GM19452 (cell line): ENCODE data around the gene KCNA10.
"Not testable (repeated sequence)": the region's sequence is repeated elsewhere in the genome, so short reads cannot be mapped to it uniquely, and the experiment has no call there.

Experiments
- ATAC-seq: cut with Tn5 transposase; IDR thresholded peaks from one replicate; pipeline ENCODE4 v1.9.1; 2021; ENCODE audit not compliant: unreplicated experiment

Gene KCNA10

DNA sequence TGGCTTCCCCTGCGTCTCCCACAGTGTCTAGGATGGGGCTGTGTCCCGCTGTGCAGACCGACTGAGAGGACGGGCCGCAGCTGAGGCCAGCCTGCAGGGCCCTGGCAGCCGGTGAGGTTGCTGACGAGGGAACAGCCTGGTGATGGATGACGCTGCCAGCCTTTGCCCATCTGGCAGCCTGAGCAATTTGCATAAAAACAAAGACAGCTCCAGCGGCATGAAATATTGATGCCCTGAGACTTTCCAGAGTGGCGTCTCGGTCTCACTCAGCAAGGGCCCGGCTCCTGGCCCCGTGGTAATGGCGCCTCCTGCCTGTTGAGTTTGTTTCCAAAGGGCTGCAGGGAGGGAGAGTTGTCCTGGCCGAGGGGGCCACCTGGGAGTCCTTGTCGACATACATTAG lies 19.1 kb upstream of the KCNA10 start:
- no peak for ATAC-seq

DNA sequence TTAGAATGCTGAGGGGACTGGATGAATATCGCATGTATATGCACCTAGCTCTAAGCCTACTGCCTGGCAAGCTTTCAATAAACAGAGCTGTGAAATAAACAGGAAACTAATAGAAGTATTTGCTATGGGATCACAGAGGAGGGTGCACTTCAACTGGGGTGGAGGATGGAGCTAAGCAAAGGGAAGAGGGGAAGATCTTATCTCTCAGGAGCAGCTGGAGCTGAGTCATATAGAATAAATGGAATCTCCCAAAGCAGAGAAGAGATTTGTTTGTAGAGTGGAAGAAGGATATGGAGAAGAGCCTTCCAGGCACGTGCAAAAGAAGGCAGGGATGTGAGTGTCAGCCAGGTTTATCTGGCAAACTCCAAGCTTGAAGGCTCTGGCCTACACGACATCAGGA lies 17.0 kb upstream of the KCNA10 start:
- no peak for ATAC-seq

GRCh38 chr1:110533230-110533629 lies 14.3 kb upstream of the KCNA10 start:
- ATAC-seq: no peak

DNA sequence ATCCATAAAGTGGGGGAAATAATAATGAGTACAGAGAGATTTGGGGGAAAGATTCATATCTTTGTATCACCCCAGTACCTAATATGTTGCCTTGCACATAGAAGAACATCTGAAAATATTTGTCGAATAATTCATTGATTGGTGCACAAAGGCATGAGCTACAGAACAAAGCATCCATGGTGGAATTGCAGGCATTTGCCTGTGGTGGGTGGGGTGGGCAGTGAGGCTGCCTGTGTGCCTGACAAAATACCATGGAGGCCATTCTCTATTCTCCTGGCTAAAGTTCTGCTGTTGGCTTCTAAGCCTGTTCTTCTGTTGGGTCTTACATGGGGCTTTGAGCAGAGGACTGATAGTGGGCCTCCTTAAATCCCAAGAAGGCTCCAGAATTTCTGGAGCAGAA lies 10.0 kb upstream of the KCNA10 start:
- no peak for ATAC-seq

DNA sequence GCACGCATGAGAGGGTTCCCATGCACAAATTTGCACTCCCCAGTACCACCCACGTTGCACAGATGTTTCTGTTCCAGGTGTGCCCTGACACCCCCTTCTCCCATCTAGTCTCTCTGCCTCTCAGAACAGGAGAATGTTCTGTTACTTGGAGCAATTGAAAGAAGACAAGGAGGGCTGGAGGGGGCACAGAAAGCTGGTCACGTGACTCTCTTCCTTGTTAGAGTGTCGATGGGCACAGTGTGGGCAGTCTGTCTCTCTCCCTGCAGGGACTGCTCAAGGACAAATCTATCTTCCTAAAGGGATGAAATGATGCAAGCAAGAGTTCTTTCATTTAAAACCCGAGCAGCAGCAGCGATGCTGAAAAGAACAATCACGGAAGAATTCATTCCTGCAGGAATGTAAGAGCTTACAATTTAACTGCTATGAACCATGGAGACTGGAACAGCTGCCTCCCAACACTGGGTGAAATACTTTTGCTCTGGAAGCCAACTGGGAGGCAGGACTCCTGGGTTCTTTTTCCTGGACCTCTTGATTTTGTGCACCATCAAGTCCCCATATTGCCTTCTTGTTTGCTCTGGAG lies 7.3 kb upstream of the KCNA10 start:
- ATAC-seq: no peak

DNA sequence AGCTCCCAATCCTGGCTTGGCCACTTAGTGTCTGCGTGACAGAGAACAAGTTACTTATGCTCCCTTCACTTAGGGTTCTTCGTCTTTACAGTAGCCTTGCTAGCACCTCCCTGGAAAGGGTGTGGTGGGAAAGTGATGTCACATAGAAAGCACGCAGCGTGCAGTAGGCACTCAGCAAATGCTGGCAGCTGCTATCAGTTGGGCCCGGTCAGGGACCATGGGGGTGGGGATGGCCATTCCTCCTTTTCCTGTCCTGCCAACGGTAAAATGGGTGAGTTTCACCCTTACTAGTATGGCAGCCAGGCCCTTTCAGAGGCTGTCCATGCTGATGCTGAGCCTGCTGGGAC lies 6.2 kb upstream of the KCNA10 start:
- ATAC-seq: no peak

DNA sequence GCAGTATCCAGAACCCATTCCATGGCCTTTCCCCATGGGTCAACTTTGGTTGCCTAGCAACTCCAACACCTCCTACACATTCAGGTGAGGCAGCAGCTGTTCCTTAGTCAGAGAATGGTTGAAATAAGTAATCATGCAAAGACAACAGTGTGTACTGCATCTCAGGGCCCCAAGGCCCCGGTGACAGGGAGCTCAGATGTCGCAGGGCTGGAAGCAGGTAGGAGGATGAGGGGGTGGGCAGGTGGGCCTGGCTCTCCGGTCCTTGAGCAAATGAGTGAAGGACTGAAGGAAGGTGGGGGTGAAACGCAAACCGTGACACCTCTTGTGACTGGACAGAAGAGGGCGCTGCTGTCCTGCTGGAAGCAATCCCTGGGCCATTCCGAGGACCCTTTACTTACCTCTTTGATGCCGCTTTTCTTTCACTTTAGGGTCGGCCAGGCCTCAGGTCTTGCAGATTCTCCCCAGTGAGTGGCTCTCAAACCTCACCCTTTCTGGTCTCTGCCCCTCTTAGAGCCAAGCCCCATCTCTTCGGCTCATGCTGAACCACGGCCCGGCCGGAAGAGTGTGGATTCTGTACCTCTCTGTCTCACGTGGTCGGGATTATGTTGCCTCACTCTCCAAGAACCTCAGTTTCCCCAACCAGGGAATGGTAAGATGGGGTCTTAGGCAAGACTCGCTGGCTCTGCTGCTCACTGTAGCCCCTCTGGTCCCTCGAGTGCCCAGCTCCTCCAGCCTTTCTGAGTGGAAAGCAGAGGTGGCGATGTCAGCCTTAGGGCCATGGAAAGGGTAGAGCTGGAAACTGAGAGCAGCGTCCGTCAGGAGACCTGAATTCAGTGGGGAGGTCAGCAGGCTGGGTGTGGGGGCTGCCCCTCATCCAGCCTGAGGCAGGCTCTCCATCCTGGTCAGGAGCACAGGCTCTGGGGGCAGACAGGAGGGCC lies 5.6 kb upstream of the KCNA10 start:
- ATAC-seq: no peak

DNA sequence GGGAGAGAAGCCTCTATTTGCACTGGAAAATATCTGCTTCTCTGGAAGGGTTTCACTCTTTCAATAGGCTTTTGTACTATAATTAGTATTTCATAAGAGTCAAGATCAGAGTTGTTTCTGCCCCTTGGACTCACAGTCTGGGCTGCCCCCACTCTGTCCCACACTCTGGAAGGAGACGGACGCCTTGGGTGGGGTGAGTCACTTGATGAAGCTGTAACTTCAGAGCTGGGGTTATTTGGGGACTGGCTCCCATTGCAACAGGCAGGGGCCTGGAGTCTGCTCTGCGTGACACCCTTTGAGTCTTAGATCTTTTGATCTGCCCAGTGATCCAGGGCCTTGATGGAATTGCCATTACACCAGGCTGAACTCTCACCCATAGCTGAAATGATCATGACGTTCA lies 4.0 kb upstream of the KCNA10 start:
- no peak for ATAC-seq

DNA sequence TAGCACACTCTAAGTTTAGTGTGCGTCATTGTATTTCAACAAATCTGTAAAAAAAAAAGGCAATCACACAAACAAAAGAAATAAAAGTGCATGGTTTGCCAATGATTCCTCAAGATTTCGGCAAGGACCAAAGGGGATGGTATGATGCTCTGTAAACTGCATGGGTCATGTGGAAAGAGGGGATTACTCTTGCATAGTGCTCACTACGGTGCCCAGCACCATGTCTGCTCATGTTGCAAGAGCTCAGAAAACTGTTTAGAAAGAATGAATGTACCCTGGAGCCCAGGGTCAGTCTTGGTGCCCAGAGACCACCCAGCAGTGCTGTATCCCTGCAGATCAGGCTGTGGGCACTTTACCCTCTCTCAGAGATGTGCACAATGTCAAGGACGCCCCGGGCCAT lies 3.6 kb upstream of the KCNA10 start:
- no peak for ATAC-seq

DNA sequence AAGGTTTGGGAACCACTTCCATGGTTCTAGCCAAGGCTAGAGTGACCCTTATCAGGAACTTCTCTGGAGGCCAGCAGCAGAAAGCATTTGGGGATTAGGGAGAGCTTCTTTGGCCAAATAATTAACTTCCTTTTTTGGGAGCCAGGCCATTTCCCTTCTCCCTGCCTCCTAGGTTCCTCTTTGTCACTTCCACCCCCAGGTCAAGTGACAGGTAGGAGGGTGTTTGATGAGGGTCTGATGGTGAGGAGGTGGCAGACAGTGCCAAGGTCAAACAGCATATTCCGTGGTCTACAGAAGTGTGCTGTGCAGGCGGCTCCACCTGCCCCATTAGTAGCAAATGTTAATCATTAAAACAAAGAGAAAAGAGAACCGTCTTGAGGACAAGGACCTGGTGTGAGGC lies 1.9 kb upstream of the KCNA10 start:
- no peak for ATAC-seq

GRCh38 chr1:110515891-110516290 lies 3.1 kb downstream of the KCNA10 start:
- no peak for ATAC-seq

DNA sequence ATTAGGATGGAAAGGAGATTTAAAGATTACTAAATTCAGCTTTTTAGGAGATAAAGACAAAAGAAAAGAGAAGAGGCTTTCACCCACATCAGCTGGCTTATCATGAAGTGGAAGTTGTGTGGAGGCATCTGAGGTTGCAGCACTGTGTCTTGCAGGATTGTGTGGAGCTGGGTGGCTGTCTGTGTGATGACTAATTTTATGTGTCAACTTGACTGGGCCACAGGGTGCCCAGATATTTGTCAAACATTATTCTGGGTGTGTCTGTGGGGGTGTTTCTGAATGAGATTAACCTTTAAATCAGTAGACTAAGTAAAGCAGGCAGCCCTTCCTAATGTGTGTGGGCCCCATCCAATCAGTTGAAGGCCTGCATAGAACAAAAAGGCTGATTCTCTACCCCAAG lies 3.9 kb downstream of the KCNA10 start:
- no peak for ATAC-seq

DNA sequence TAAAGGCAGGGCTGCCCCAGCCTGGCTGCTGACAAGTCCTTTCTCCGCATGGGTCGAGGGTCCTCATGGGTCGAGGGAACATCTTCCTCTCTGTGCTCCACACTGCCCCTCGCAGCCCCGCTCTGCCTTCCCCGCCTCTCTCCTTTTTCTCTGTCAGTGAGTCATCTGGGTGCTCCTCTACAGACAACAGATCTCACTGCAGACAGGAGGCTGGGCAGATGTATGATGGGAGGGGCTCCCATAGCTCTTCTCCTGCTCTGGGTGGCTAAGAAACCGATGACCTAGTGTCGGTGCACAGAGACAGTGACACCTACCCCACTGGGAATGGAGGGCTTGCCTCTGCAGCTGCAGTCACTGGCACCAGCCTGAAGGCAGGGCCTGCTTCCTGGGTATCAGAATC lies 5.5 kb downstream of the KCNA10 start:
- no peak for ATAC-seq

GRCh38 chr1:110511436-110511835 lies 7.5 kb downstream of the KCNA10 start:
- no peak for ATAC-seq

DNA sequence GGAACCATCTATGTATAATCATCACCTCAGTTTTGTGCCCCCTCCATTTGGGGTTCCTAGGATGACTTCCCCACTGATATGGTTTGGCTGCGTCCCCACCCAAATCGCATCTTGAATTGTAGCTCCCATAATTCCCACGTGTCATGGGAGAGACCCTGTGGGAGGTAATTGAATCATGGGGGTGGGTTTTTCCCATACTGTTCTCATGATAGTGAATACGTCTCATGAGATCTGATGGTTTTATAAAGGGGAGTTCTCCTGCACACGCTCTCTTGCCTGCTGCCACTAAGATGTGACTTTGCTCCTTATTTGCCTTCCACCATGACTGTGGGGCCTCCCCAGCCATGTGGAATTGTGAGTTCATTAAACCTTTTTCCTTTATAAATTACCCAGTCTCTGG lies 8.1 kb downstream of the KCNA10 start:
- not testable (repeated sequence) for ATAC-seq

- no peak for ATAC-seq
Observed at GRCh38 chr1:110509655-110510054, 9.3 kb downstream of the KCNA10 start.

DNA sequence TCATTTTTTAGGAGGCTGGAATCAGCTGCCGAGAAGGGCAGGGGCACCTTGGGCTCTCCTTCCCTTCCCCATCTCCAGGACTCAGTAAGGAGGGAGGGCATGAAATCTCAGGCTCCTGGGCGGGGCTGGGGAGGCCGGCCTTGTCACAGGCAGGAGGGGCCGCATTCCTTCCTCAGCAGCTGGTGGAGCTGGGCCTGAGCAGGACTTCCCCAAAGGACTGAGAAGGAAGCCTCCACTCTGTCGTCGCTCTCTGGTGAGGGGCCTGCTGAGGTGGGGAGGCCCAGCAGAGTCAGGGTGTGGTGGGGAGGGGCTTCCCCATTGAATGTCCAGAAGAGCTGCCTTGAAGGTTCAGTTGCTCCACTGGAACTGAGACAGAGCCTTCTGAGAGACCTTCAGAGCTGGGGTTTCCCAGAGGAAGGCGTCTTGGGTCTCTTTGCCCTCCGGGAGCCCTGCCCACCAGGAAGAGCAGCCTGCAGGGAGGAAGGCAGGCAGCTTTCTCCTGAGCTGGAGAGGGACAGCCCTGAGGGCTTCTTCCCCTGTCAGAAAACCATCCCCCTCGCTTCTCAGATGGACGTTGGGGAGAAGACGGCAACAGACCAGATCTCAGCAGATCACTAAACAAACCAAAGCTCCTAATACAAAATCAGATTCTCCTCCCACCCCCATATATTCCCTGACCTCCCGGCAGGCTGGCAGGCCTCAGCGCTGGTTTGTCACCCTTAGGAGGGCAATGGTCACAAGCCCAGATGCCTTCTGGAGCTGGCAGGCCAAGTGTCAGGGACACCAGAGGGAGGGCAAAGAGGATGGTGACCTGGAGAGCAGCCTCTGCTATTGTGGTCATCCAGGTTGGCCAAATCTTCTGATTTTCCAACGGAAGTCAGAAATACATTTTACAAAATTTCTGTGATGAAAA lies 10.7 kb downstream of the KCNA10 start:
- ATAC-seq: no peak

GRCh38 chr1:110506541-110506940 lies 12.4 kb downstream of the KCNA10 start:
- no peak for ATAC-seq

GRCh38 chr1:110505596-110505995 lies 13.4 kb downstream of the KCNA10 start:
- no peak for ATAC-seq

DNA sequence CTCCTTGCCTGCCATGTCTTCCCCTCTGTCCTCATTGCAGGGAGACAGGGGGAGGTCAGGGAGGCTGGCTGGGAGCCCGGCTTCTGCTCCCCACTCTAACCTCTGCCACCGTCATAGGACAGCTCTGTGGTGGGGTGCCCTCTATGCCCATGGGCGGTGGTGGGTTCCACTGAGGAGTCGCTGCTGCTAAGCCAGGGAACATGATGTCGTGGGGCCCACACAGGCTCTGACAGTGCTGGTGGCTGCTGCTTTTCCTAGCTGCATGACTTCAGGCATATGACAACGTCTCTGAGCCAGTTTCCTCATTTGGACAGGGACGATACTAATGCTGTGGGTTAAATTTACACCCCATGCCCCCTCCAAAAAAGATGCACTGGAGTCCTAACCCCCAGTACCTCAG lies 14.7 kb downstream of the KCNA10 start:
- no peak for ATAC-seq

DNA sequence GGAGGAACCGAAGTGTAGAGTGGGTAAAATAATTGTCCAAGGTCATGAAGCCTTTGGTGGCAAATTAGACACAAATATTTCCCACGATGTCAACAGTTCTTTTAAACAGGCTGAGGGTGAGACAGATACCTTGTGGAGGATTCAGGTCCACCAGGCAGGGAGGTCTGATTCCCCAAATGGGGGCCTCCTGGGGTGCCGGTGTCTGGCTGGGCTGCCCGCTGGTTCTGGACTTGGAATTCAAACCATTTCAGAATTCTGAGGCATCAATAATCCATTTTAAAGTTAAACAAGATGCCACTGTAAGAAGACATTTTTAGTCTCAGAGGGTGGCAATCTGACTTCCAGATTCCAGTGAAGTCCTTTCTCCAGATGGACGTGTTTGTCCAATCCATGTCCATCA lies 15.5 kb downstream of the KCNA10 start:
- ATAC-seq: no peak
